Measurements from ENCODE around the gene GSN. TPM values are rescaled to one million over a fixed set of nuclear protein-coding genes. Genes with fewer than 3 reads are reported as not detected.
A peak's percentile ranks its signal among the peaks of the same experiment; 100 is the strongest.

Gene GSN
- total RNA-seq, 1 donor from 2014 or later: 360 TPM

GRCh38 chr9:121323449-121324151, 55.6 kb downstream of the GSN start:
- DNase-seq: no peak

DNA sequence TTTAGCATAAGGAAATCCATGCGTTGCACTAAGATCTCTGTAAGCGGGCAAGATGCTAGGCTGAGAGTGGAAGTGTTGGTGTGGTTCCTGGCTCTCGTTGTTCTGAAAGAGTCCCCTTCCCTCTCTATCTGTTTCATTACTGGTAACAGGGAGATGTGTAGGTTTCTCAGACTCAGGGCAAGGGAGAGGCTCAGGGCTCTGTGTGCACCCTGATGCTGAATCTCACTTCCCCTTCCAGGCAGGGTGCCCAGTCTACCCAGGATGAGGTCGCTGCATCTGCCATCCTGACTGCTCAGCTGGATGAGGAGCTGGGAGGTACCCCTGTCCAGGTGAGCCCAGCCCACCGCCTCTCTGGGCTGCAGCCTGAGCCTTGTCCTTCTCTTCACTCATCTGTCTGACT, 56.4 kb downstream of the GSN start:
- no peak for DNase-seq

DNA sequence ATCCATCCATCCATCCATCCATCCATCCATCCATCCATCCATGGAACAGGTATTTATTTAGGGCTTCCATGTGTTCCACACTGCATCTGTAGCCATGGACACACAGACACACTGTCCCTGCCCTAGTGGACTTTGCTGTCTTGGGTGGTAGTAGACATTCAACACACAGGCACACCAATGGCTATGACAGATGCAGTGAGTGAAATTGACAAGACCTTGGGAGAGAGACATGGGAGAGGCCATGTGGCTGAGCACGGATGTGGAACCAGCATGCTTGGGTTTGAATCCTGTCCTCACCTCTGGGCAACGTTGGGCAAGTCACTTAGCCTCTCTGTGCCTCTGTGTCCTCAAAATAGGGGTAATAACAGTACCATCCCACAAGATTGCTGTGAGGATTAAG, 56.8 kb downstream of the GSN start:
- DNase-seq: no peak

DNA sequence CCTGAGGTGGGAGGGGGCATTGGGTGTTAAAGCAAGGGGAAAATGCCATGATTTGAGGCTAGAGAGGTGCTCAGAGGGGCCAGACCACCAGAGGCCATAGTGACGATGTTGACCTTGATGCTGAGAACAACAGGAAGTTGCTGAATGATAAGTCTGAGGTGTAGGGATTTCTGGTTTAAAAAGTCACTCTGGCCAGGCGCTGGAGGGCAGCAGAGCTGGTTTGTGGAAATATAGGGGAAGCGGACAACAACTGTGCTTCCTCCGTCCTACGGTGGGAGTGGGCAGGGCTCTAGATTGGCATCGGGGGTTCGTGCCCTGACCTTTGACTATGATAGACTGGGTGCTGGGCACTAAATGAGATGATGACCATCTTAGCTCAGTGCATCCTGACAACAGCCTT, 57.4 kb downstream of the GSN start:
- no peak for DNase-seq

- DNase-seq: peak; percentile 93
These were observed 58.3 kb downstream of the GSN start for GRCh38 chr9:121326130-121326838.

DNA sequence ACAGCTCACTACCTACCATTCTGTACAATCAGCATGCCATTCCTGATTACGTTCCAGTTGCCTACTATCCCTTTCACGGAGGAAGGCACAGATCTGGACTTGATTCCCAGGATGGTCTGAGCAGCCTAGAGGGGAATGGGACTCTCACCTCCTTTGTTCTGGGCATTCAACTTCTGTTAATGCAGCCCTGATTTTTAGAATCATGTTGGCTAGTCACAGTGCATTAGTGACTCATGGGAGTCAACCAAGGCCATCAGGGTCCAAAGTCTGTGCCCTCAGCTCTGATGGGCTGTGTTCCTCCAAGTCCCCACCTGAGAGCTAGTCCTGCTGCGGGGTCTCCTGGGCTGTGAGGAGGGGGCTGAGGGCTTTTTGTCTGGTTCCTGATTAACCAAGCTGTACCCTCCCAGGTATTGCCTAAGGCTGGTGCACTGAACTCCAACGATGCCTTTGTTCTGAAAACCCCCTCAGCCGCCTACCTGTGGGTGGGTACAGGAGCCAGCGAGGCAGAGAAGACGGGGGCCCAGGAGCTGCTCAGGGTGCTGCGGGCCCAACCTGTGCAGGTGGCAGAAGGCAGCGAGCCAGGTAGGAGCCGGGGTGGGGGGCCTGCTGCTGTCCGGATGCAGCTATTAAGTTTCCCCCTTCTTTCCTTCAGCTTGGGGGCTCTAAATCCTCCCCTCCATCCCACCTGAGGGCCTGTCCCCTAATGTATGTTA, 59.1 kb downstream of the GSN start:
- DNase-seq: no peak

DNA sequence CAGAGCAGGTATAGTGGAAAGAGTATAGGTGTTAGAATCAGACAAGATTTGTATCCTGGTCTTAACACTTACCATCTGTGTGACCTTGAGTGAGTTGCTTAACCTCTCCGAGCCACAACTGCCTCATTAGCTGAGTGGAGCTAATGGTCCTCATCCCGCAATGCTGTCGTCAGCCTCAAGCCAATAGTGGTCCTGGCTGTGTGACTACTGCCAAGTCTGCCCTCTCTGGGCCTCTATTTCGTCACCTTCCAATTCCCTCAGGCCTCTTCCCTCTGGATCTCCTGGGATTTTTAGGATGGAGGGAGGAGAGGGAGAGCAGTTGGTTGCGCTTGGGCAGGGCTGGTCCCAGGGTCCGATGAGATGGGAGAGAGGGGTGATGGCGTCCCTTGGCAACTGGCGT, 60.5 kb downstream of the GSN start:
- DNase-seq: no peak

- no peak for DNase-seq
These were observed 61.1 kb downstream of the GSN start for GRCh38 chr9:121328876-121329681.

DNA sequence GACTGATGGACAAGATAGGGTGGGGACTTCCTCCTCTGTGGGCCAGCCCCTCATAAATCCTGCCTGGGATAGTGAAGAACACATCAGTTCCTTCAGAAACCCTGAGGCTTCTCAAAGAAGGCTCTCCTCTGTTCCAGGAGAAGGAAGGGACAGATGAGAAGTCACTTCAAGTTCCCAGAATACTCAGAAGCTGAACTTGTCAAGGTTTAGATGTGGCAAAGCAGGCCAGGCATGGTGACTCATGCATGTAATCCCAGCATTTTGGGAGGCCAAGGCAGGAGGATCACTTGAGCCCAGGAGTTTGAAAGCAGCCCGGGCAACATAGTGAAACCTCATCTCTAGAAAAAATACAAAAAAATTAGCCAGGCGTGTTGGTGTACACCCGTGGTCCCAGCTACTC, 63.6 kb downstream of the GSN start:
- no peak for DNase-seq

DNA sequence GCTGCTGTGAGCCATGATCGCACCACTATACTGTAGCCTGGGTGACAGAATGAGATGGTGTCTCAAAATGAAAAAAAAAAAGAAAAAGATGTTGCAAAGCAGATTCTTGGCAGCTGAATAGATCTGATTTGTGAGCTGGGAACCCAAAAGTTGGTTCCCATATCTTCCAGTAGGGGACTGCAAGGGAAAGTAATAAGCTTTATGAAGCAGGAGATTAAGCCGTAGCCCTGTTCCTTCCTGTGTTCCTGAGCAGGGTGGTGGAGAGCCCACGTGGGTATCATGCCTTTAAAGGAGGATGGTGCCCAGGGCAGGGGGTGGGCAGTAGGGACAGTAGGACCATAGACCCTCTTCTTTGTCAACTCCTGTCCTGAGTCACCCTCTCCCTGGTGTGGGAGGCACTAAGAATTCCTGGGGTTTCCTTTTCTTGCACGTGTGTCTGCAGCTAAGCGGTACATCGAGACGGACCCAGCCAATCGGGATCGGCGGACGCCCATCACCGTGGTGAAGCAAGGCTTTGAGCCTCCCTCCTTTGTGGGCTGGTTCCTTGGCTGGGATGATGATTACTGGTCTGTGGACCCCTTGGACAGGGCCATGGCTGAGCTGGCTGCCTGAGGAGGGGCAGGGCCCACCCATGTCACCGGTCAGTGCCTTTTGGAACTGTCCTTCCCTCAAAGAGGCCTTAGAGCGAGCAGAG, 64.2 kb downstream of the GSN start:
- DNase-seq: no peak

DNA sequence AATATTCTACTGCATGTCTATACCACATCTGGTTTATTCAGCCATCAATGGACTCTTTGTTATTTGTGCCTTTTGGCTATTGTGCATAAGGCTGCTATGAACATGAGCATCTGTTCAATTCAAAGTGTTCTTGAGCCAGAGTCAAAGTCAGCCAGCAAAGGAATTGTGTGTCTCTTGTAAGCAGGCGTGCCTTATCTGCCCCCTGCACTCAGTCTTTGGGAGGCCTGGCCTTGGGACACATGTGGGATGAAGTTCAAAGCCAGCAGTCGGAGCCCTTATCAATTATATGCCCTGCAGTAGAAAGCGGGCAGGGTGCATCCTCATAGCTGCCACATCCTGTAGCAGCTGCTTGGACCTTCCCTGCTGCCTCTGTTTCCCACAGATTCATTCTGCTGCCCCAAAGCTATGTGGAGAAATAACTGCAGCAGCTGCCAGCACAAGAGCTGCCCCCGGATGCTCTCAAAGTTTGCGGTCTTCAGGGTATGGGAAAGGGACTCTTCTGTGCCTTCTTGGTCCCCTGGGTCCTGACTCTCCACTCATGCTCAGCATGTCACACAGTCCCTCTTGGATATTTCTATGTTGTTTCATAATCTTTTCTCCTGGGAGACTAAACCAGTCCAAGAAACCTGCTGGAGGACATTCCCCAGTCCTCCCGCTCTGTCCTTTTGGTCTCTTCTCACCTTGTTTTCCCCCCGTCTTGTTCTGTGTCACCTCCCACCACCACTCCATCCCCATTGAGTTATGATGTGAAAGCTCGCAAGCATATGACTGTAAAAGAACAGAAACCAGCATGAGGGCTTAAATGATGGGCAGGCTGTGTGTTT, 66.2 kb downstream of the GSN start:
- no peak for DNase-seq

- no peak for DNase-seq
These were observed 68.7 kb downstream of the GSN start for GRCh38 chr9:121336665-121337064.

GRCh38 chr9:121339437-121339836, 71.5 kb downstream of the GSN start:
- DNase-seq: no peak

DNA sequence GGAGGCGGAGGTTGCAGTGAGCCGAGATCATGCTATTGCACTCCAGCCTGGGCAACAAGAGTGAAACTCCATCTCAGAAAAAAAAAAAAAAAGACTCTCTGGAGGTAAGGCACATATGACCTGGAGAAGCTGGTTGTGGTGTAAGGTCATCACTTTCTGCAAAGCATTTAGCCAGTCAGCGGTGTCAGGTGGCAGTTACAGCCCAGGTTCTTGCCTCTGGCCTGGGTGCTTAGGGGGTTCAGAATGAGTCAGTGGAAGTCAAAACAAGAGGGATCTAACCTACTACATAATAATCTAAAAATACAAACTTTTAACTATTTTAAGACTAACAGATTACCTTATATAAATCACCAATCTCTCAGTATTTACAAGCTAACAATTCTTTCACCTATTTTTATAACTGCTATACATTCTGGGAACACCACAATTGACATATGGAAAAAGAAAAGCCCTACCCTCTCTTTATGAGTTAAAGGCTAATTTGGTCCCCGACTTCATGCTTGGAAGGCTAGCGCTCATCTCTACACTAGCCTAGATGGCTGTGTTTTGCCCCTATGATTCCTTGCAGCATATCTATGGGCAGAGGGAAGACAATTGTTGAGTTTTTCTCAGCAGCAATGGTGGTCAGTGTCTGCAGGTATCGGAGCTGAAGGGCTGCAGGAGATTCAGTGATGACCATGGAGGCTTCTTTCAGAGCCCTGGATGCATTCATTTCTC, 72.9 kb downstream of the GSN start:
- no peak for DNase-seq

DNA sequence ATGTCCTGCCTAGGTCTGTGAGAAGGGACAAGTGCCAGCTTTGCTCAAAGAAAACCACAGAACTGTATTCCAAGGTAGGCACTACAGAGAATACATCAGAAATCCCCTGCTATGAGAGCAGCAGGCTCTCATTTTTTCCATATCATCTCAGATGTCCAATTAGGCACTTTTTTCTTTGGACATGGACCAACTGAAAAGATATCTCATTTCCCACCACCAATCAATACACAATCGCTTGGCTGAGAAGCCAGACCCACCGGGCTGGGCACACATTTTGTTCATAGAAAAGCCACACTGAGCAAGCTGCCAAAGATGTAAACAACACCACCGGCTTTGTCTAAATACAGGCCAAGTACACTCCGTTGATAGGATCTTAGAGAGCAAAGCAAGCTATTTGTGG, 76.2 kb downstream of the GSN start:
- DNase-seq: no peak

DNA sequence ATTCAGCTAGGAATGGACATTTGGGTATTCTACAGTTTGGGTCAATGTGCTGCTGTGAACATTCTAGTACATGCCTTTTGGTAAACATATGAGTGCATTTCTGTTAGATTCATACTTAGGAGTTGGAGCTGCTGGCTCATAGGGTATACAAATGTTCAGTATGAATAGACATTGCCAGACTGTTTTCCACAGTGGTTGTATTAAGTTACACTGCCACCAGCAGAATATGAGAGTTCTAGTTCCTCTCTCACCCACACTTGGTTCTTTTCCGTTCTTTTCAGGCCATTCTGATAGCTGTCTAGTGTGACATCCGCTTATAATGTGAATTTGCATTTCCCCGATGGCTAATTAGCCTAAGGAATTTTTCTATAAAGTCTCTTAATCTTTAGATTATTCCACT, 77.1 kb downstream of the GSN start:
- DNase-seq: no peak

DNA sequence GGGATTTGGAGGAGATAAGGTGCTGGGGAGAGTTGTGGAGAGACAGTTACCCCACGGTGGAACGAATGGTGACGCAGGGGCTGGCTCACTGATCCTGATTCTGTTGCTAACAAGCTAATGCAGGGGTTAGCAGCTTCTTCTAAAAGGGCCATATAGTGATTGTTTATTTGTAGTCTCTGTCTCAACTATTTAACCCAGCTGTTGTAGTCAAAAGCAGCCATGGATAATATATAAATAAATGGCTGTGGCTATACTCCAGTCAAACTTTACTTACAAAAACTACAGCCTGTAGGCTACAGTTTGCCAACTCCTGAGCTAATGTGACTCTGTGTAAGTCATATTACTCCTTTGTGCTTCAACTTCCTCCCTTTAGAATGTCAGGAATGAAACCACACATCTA, 80.3 kb downstream of the GSN start:
- DNase-seq: no peak

DNA sequence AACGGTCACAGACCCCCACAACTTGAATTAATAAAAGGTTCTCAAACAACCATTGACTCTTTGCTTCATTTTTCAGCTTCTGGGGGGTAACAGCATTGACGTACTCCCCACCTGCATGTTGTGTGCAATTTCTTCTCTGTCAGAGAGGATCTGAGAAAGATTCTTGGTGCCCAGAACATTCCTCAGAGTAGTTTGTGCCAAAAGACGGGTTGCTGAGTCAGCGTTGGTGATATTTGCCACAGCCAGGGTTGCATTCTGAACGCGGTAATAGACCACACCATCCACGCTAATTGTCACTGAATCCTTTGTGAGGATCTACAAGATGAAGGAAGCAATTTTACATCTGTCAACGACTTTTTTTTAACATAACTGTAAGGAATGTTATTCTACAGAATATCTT, 81.0 kb downstream of the GSN start:
- DNase-seq: no peak

DNA sequence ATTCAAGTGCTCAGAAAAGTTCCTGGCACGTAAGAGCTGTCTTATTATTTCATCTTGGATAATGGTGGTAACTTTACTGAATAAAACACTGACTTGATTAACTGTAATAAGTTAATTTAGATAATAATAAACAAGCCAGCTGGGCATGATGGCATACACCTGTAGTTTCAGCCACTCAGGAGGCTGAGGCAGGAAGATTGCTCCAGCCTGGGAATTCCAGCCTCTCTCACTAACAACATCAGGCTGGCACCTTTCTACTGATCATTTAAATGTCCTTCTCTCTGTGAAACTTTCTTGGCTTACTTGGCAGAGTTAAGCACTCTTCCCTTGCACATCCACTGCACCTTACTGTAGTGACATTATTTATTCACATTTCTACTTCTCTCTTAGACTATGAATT, 82.1 kb downstream of the GSN start:
- no peak for DNase-seq

- peak; percentile 97 for DNase-seq
These were observed 83.1 kb downstream of the GSN start for GRCh38 chr9:121350993-121351561.
